C4-2B (cell line): ENCODE data around the gene CHMP1A.

ENCODE experiments used
- H3K27ac ChIP-seq: fragments of 450-650 bp; 2 replicates; pipeline ENCODE4 v1.5.1; 2017
- CTCF ChIP-seq: fragments of 450-650 bp; conservative IDR thresholded peaks from 2 replicates; pipeline ENCODE4 v1.5.1; 2017; ENCODE audit warnings: mild to moderate bottlenecking
- ZFX ChIP-seq: fragments of 450-650 bp; IDR thresholded peaks from 2 replicates; pipeline ENCODE4 v1.6.1; 2017

The CHMP1A gene

GRCh38 chr16:89657442-89658220, at the start of gene CHMP1A, which contains the start of gene SPATA33:
TSS of gene CHMP1A (minus strand) at chr16:89657708. CDS start at chr16:89657588, 120 bp downstream.
TSS of gene SPATA33 (plus strand) at chr16:89657836. CDS start at chr16:89657912, 76 bp downstream.
- peak within 1 kb of the TSS; percentile 86 for H3K27ac ChIP-seq

DNA sequence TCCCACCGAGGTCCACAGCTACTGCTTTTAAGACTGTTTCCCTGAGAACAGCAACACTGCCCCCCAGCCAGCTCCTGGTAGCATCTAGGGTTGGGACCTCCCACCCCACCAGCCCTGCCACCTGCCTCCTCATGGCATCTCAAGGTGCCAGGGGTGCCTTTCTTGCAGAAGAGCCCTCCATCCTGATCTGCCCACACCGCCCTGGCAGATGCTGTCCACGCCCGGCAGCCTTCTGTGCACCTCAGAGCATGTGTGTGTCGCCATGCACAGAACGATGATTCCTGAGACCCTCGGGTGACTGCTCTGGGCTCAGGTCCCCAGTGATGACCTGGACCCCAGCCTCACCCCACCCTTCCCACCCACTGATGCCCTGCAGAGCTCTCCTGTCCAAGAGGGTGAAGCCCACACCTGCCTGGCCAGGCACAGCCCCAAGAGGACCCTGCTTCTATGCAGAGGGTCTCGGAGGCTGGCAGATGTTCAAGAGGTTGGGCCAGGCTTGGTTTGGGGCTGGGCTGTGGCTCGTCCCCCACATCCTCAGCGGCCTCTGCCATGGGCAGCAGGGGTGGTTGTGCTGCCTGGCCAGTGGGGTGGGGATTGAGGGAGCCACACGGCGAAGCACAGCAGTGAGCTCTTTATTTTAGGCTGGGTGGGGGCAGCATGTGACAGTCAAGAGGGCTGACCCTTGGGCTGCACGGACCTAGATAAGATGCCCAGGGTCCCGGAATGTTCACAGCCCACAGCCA, 49.2 kb upstream of the CHMP1A start:
- no peak for TF ChIP-seq ZFX
- TF ChIP-seq CTCF = no peak

More at GRCh38 chr16:89657442-89658220, at the start of gene CHMP1A, which contains the start of gene SPATA33:
- TF ChIP-seq ZFX = 0 out of 2 replicates have a peak, but pooled peaks have one; percentile 27
- no peak for TF ChIP-seq CTCF

DNA sequence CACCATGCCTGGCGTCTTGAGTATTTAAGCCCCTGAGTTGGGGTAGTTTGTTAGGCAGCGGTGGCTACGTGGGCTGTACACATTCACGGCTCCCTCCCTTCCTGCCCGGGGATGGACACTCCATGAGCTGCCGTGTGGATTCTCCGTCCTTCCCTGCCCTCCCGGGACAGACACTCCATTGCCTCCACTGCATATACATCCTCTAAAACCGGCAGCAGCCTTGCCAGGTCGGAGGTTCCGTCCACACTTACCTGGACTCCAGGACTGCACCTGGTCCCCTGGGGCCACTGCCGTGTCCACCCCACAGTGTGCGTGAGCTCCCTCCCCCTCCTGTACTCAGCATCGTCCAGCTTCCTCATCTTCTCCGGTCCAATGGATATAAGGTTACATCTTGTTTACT, 47.5 kb upstream of the CHMP1A start:
- no peak for TF ChIP-seq CTCF
- no peak for TF ChIP-seq ZFX
- peak overlapping the region; percentile 19; the same call in 1 of the 2 replicates for H3K27ac ChIP-seq

More for the DNA sequence above, 49.2 kb upstream of the CHMP1A start:
- H3K27ac ChIP-seq = no peak overlapping the region

DNA sequence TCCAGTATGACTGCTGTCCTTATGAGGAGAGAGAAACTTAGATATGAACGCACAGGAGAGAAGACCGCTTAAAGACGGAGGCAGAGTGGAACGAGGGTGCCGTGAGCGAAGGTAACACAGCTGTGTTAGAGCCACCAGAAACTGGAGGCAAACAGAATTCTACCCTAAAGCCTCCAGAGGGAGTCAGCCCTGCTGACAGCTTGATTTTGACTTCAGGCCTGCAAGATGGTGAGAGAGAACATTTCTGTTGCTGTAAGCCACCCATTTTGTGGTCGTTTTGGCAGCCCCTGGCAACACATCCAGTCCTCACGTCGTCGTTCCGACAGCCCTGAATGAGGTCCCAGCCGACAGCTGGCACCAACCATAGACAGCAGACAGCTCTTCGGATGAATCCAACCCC, 46.8 kb upstream of the CHMP1A start:
- peak overlapping the region; percentile 19; the same call in 1 of the 2 replicates for H3K27ac ChIP-seq
- no peak for TF ChIP-seq CTCF

GRCh38 chr16:89701425-89702406, 44.2 kb upstream of the CHMP1A start, which contains the start of gene SPATA2L:
TSS of gene SPATA2L (minus strand) at chr16:89701705. CDS start at chr16:89701232, 473 bp downstream.
- TF ChIP-seq ZFX (no peak), CTCF (peak; percentile 55)
- H3K27ac ChIP-seq = peak within 1 kb of the TSS; percentile 89

DNA sequence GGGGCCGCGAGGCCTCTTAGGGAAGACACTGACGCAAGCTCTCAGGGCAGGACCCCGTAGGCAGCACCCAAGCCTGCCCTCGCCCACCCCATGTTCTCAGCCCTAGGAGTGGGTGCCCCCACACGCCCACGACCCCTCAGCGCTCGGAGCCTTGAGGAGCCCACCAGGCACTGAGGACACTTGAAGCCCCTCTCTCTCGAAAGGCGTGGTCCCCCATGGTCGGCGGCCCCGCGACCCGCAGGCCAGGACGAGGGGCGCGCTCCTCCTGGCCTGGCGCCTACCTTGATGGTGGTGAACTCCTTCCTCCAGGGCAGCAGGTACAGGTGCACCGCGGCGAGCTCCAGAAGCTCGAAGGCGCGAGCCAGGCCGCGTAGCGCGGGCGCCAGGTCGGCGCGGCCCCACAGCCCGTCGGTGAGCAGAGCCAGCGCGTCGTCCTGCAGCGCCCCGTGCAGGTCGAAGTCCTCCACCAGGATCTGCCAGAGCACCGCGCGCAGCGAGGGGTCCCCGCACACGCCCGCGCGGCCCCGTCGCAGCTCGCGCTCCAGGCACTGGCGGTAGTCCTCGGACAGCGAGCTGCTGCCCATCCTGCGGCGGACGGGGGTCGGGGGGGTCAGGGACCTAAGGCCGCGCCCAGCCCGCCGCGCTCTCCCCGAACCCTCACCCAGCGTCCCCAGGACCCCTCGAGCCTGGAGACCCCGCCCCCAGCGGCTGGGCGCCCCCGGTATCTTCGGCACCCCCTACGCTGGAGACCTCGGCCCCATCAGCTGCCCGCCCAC, 43.3 kb upstream of the CHMP1A start:
- peak overlapping the region; percentile 89 for H3K27ac ChIP-seq
- TF ChIP-seq ZFX = no peak
- TF ChIP-seq CTCF = no peak
